ENCODE results near the gene TNFAIP2.

The TNFAIP2 gene

GRCh38 chr14:103123634-103124500 is 606 bp downstream of the TNFAIP2 start:
- no peak for DNase-seq

GRCh38 chr14:103124501-103125001 is 1.3 kb downstream of the TNFAIP2 start:
- no peak for DNase-seq

GRCh38 chr14:103125098-103126070 is 2.1 kb downstream of the TNFAIP2 start:
- DNase-seq = no peak

GRCh38 chr14:103126088-103126872 is 3.0 kb downstream of the TNFAIP2 start:
- no peak for DNase-seq

GRCh38 chr14:103126873-103127304 is 3.6 kb downstream of the TNFAIP2 start:
- DNase-seq = no peak

GRCh38 chr14:103127356-103127755 is 4.1 kb downstream of the TNFAIP2 start:
- DNase-seq = no peak

- DNase-seq = no peak
Measured at GRCh38 chr14:103127861-103128598, 4.8 kb downstream of the TNFAIP2 start.

GRCh38 chr14:103128631-103129300 is 5.5 kb downstream of the TNFAIP2 start:
- DNase-seq = no peak

- no peak for DNase-seq
Measured at GRCh38 chr14:103129301-103130016, 6.2 kb downstream of the TNFAIP2 start.

- DNase-seq = no peak
Measured at GRCh38 chr14:103130017-103130764, 6.9 kb downstream of the TNFAIP2 start.

GRCh38 chr14:103130965-103131364 is 7.7 kb downstream of the TNFAIP2 start:
- no peak for DNase-seq

GRCh38 chr14:103131580-103131979 is 8.3 kb downstream of the TNFAIP2 start:
- DNase-seq = no peak

- DNase-seq = no peak
Measured at GRCh38 chr14:103132381-103133209, 9.3 kb downstream of the TNFAIP2 start.

GRCh38 chr14:103133210-103134140 is 10.2 kb downstream of the TNFAIP2 start:
- no peak for DNase-seq

- DNase-seq = no peak
Measured at GRCh38 chr14:103134405-103134804, 11.1 kb downstream of the TNFAIP2 start.

- DNase-seq = no peak
Measured at GRCh38 chr14:103134919-103135318, 11.7 kb downstream of the TNFAIP2 start.

Data from DMS79 (cell line).